ENCODE data around the gene PDE8B.
A peak's percentile ranks its signal among the peaks of the same experiment; 100 is the strongest.

PDE8B gene

GRCh38 chr5:77308154-77308960, 97.9 kb downstream of the PDE8B start:
- Mint-ChIP-seq H3K4me1 (peaks cover 4% of the 10 kb centered on the region), H3K36me3 (no peaks in the 10 kb centered on the region), H3K4me3 (no peak overlapping the region), H3K27ac (no peak overlapping the region), H3K9me3 (no peaks in the 10 kb centered on the region), H3K27me3 (peaks cover 8% of the 10 kb centered on the region)
- no peak for ATAC-seq

GRCh38 chr5:77309140-77309539, 98.7 kb downstream of the PDE8B start:
- ATAC-seq, result no peak
- Mint-ChIP-seq H3K4me3 (no peak overlapping the region), H3K9me3 (peaks cover 5% of the 10 kb centered on the region), H3K36me3 (no peaks in the 10 kb centered on the region), H3K4me1 (peaks cover 4% of the 10 kb centered on the region), H3K27me3 (peaks cover 8% of the 10 kb centered on the region), H3K27ac (no peak overlapping the region)

- ATAC-seq, result peak; percentile 14
- H3K4me1 Mint-ChIP-seq, result no peaks in the 10 kb centered on the region
- no peaks in the 10 kb centered on the region for H3K36me3 Mint-ChIP-seq
- no peaks in the 10 kb centered on the region for H3K27me3 Mint-ChIP-seq
- no peak overlapping the region for H3K27ac Mint-ChIP-seq
- H3K9me3 Mint-ChIP-seq, result peaks cover 6% of the 10 kb centered on the region
- H3K4me3 Mint-ChIP-seq, result no peak overlapping the region
Observed at GRCh38 chr5:77310494-77311213, 100.2 kb downstream of the PDE8B start.

- ATAC-seq, result no peak
- Mint-ChIP-seq H3K36me3 (no peaks in the 10 kb centered on the region), H3K27me3 (no peaks in the 10 kb centered on the region), H3K9me3 (peaks cover 6% of the 10 kb centered on the region), H3K4me3 (no peak overlapping the region), H3K4me1 (no peaks in the 10 kb centered on the region), H3K27ac (no peak overlapping the region)
Observed at GRCh38 chr5:77311214-77311571, 100.7 kb downstream of the PDE8B start.

- Mint-ChIP-seq H3K27ac (no peak overlapping the region), H3K4me3 (no peak overlapping the region), H3K9me3 (peaks cover 6% of the 10 kb centered on the region), H3K36me3 (no peaks in the 10 kb centered on the region), H3K4me1 (no peaks in the 10 kb centered on the region), H3K27me3 (no peaks in the 10 kb centered on the region)
- no peak for ATAC-seq
Observed at GRCh38 chr5:77312413-77312812, 101.9 kb downstream of the PDE8B start.

GRCh38 chr5:77316871-77317661, 106.6 kb downstream of the PDE8B start:
- no peak overlapping the region for H3K27ac Mint-ChIP-seq
- H3K4me3 Mint-ChIP-seq, result no peak overlapping the region
- H3K4me1 Mint-ChIP-seq, result no peaks in the 10 kb centered on the region
- no peaks in the 10 kb centered on the region for H3K36me3 Mint-ChIP-seq
- H3K27me3 Mint-ChIP-seq, result no peaks in the 10 kb centered on the region
- H3K9me3 Mint-ChIP-seq, result peaks cover 6% of the 10 kb centered on the region
- ATAC-seq, result no peak

- Mint-ChIP-seq H3K4me3 (no peak overlapping the region), H3K36me3 (no peaks in the 10 kb centered on the region), H3K27ac (no peak overlapping the region), H3K4me1 (no peaks in the 10 kb centered on the region), H3K9me3 (peaks cover 6% of the 10 kb centered on the region), H3K27me3 (no peaks in the 10 kb centered on the region)
- no peak for ATAC-seq
Observed at GRCh38 chr5:77318060-77318459, 107.6 kb downstream of the PDE8B start.

- H3K36me3 Mint-ChIP-seq, result no peaks in the 10 kb centered on the region
- no peaks in the 10 kb centered on the region for H3K27me3 Mint-ChIP-seq
- H3K9me3 Mint-ChIP-seq, result no peaks in the 10 kb centered on the region
- H3K27ac Mint-ChIP-seq, result no peak overlapping the region
- no peaks in the 10 kb centered on the region for H3K4me1 Mint-ChIP-seq
- H3K4me3 Mint-ChIP-seq, result no peak overlapping the region
- no peak for ATAC-seq
Observed at GRCh38 chr5:77319117-77319804, 108.8 kb downstream of the PDE8B start.

GRCh38 chr5:77321793-77322394, 111.4 kb downstream of the PDE8B start:
- Mint-ChIP-seq H3K4me3 (no peak overlapping the region), H3K27me3 (no peaks in the 10 kb centered on the region), H3K4me1 (no peaks in the 10 kb centered on the region), H3K9me3 (no peaks in the 10 kb centered on the region), H3K27ac (no peak overlapping the region), H3K36me3 (no peaks in the 10 kb centered on the region)
- no peak for ATAC-seq

- no peaks in the 10 kb centered on the region for H3K27me3 Mint-ChIP-seq
- no peaks in the 10 kb centered on the region for H3K9me3 Mint-ChIP-seq
- no peaks in the 10 kb centered on the region for H3K4me1 Mint-ChIP-seq
- H3K27ac Mint-ChIP-seq, result no peak overlapping the region
- H3K36me3 Mint-ChIP-seq, result no peaks in the 10 kb centered on the region
- no peak overlapping the region for H3K4me3 Mint-ChIP-seq
- ATAC-seq, result no peak
Observed at GRCh38 chr5:77322406-77322805, 111.9 kb downstream of the PDE8B start.

- Mint-ChIP-seq H3K27me3 (peaks cover 3% of the 10 kb centered on the region), H3K4me3 (no peak overlapping the region), H3K36me3 (no peaks in the 10 kb centered on the region), H3K27ac (no peak overlapping the region), H3K4me1 (no peaks in the 10 kb centered on the region), H3K9me3 (no peaks in the 10 kb centered on the region)
- no peak for ATAC-seq
Observed at GRCh38 chr5:77325921-77326541, 115.6 kb downstream of the PDE8B start.

GRCh38 chr5:77326986-77327734, 116.7 kb downstream of the PDE8B start:
- H3K4me1 Mint-ChIP-seq, result no peaks in the 10 kb centered on the region
- no peak overlapping the region for H3K27ac Mint-ChIP-seq
- H3K36me3 Mint-ChIP-seq, result no peaks in the 10 kb centered on the region
- H3K4me3 Mint-ChIP-seq, result no peak overlapping the region
- no peak for ATAC-seq
- H3K27me3 Mint-ChIP-seq, result peaks cover 14% of the 10 kb centered on the region
- no peaks in the 10 kb centered on the region for H3K9me3 Mint-ChIP-seq

GRCh38 chr5:77328930-77329647, 118.6 kb downstream of the PDE8B start:
- no peaks in the 10 kb centered on the region for H3K36me3 Mint-ChIP-seq
- H3K27ac Mint-ChIP-seq, result no peak overlapping the region
- ATAC-seq, result no peak
- peaks cover 15% of the 10 kb centered on the region for H3K27me3 Mint-ChIP-seq
- no peaks in the 10 kb centered on the region for H3K9me3 Mint-ChIP-seq
- H3K4me1 Mint-ChIP-seq, result no peaks in the 10 kb centered on the region
- no peak overlapping the region for H3K4me3 Mint-ChIP-seq

Data from stimulated activated memory B cell treated with anti-CD40 and anti-IgM and Interleukin-4, amounts not matched to agents 10 μg/mL and 1 μg/mL and 100 μg/mL, for 72 hours (primary cell).